C4-2B (cell line): ENCODE measurements around the gene PPARD.
"Not testable (repeated sequence)": the region's sequence is repeated elsewhere in the genome, so short reads cannot be mapped to it uniquely, and the experiment has no call there.

ENCODE experiments used
- ZFX ChIP-seq: fragments of 450-650 bp; IDR thresholded peaks from 2 replicates; pipeline ENCODE4 v1.6.1; 2017
- TF ChIP-seq, protein P1 (sequence below): fragments of 450-650 bp; conservative IDR thresholded peaks from 2 replicates; pipeline ENCODE4 v1.5.1; 2017; ENCODE audit warnings: mild to moderate bottlenecking

DNA sequence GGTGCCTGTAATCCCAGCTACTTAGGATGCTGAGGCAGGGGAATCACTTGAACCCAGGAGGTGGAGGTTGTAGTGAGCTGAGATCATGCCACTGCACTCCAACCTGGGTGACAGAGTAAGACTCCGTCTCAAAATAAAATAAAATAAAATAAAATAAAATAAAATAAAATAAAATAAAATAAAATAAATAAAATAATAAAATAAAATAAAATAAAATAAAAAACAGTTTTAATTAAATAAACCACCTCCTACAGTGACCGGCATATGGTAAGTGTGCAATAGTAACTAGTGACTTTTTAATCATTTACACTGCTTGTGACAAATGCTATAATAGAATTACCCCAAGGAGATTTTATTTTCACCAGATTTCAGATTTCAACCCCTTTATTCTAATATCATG lies 33.8 kb upstream of the PPARD start:
- TF ChIP-seq, protein P1, sequence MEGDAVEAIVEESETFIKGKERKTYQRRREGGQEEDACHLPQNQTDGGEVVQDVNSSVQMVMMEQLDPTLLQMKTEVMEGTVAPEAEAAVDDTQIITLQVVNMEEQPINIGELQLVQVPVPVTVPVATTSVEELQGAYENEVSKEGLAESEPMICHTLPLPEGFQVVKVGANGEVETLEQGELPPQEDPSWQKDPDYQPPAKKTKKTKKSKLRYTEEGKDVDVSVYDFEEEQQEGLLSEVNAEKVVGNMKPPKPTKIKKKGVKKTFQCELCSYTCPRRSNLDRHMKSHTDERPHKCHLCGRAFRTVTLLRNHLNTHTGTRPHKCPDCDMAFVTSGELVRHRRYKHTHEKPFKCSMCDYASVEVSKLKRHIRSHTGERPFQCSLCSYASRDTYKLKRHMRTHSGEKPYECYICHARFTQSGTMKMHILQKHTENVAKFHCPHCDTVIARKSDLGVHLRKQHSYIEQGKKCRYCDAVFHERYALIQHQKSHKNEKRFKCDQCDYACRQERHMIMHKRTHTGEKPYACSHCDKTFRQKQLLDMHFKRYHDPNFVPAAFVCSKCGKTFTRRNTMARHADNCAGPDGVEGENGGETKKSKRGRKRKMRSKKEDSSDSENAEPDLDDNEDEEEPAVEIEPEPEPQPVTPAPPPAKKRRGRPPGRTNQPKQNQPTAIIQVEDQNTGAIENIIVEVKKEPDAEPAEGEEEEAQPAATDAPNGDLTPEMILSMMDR, result not testable (repeated sequence)
- not testable (repeated sequence) for TF ChIP-seq ZFX
